ENCODE data around the gene CRB2.

CRB2 gene

DNA sequence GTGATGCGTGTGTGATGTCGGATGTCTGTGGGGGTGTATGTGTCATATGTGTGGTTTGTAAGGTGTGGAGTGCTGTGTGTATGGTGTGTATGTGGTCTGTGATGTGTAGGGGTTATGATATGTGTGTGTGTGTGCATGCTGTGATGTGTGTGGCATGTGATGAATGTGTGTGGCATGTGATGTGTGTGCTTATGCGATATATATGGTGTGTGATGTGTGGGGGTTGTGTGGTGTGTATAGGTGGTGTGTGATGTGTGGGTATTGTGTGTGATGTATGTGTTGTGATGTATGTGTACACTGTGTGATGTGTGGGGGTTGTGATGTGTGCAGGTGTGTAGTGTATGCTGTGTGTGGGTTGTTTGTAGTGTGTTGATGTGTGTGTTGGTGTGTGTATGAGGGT is 9.2 kb upstream of the CRB2 start:
- DNase-seq (ENCODE audit: low read depth in 2 of 2, low spot score in 1 of 2): no peak

DNA sequence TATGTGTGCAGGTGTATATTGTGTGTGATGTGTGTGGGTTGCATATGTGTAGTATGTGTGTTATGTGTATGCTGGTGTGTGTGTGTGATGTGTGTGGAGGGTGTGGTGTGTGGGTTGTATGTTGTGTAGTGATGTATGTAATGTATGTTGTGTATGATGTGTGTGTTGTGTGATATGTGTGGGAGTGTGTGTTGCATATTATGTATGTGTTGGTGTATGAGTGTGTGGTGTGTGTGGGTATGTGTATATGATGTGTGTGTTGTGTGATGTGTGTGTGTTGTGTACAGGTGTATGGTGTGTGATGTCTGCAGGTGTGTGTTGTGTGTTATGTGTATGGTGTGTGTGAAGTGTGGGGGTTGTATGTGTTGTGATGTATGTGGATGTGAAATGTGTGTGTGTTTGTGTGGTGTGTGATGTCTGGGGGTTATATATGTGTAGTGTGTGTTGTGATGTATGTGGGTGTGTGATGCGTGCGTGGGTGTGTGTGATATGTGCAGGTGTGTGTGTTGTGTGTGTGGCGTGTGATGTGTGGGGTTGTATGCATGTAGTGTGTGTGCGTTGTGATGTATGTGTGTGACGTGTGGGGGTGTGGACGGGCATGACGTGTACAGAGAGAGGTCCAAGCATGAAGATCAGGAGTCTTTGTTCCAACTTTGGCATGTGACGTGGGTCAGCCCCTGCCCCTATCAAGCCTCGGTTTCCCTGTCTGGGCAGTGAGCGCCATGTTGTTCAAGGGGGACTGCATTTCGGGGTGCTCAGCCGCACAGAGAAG is 8.5 kb upstream of the CRB2 start:
- no peak for DNase-seq (ENCODE audit: low read depth in 2 of 2, low spot score in 1 of 2)

DNA sequence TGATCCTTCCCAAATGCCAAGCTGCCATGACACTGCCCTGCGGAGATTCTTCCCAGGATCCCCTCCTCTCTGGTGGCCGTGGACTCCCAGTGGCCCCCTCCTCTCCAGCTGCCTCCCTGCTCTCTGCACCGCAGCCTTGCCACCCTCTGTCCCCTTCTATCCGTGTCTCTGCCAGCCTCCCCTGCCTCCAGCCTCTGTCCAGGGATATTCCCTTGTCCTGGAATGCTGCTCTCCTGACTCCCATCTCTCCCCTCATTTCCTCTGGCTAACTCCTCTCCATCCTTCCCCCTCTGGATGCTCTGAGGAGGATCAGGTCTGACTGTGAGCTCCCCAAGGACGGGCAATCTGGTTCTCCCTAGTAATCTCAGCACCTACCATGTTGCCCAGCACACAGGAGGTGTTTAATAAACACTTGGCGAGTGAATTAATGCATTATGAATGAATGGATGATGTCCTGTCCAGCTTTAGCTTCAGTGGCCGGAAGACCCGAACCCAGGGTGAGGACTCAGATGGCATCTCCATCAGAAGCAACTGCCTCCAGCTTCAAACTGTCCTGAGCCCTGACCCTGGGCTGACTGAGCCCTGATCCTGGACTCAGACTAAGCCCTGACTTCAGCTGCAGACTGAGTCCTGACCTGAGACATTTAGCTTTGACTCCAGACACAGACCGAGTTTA is 7.5 kb upstream of the CRB2 start:
- DNase-seq (ENCODE audit: low read depth in 2 of 2, low spot score in 1 of 2): no peak

DNA sequence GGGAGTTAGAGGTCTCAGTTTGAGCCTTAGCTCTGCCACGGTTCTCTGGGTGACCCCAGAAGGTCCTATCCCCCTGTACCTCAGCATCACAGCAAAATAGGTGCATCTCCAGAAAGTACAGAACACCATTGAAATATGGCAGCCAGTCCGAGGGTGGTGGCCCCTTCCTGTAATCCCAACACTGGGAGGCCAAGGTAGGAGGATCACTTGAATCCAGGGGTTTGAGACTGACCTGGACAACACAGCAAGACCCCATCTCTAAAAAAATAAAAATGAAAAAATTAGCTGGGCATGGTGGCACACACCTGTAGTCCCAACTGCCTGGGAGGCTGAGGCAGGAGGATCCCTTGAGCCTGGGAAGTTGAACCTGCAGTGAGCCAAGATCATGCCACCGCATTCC is 7.0 kb upstream of the CRB2 start:
- DNase-seq (ENCODE audit: low read depth in 2 of 2, low spot score in 1 of 2): no peak

DNA sequence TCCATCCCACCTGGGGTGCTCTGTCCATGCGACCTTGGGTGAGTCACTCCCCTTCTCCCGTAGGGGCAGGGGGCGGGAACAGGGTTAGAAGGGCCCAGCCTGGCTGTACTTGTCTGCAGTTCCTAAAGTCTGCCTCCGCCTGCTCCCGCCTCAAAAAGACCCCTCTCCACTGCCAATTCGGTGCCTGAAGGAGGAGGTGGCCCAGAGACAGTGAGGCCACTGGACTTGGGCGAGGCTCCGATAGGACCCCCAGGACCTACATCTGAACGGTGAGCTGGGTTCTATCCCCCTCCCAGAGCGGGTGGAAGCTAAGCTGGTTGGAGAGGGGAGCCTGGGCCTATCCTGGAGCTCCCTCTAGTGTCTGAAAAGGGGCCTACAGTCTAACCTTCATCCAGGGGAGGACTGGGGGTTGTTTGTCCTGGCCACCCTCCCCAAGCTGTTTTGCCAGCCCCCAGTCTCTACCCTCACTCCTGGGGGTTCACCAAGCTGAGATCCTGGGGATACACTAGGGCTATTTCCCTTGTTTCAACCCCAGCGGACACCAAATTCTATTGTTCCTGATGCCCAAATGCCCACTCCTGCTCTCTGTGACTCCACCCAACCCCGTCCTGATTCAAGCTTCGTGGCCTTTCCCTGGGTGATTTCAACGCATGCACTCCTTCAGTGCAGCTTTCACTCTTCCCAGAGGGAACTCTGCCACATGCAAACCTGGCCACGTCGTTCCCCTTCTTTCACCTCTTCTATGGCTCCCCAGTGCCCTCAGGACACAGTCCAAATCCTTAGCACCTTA is 6.1 kb upstream of the CRB2 start:
- DNase-seq (ENCODE audit: low read depth in 2 of 2, low spot score in 1 of 2): peak; percentile 21 to 28

DNA sequence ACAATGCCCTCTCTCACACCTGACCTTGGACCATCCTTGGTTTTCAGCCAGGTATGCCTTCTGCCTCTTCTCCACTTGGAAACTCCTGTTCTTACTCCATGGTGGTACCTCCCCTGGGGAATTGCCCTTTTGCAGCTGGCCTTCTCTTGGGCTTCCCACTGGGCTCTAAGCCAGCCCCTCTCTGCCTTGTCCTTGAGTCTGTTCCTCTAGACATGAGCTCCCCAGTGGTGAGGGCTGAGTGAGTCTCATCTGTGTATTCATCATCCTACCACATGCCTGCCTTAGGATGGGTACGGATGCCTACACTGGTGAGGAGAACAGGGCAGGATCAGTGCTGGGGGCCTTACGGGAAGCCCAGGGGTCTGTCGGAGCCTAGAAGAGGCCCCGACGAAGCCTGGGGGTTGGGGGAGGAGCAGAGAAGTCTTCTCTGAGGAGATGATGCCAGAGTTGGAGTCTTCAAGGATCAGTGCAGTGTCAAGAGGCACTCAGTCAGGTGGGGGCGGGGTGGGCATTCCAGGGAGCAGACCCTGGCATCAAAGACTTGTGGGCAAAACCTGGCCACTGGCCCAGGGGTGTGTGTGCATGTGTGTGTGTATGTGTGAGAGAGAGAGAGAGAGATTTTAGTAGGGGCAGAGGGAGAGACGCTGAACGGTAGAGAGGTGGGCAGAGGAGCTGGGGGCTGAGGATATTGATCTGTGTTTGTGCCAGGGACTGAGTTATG is 5.2 kb upstream of the CRB2 start:
- DNase-seq (ENCODE audit: low read depth in 2 of 2, low spot score in 1 of 2): no peak

DNA sequence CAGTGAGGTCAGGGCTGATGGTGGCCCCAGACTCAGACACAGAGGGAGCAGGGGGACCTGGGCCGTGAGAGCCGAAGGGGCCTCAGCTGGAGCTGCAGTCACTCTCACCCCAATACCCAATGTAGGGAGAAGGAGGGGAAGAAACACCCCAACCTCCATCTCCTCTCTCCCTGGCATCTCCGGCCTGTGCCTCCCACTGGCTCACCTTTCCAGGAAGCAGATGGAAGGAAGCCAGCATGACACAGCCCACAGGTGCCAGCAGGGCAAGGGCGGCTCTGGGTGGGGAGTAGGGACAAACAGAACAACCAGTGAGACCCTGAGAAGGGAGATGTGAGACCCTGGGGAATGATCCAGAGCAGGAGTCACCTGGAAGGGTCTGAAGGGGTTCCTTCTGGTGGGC is 3.0 kb upstream of the CRB2 start:
- DNase-seq (ENCODE audit: low read depth in 2 of 2, low spot score in 1 of 2): no peak

DNA sequence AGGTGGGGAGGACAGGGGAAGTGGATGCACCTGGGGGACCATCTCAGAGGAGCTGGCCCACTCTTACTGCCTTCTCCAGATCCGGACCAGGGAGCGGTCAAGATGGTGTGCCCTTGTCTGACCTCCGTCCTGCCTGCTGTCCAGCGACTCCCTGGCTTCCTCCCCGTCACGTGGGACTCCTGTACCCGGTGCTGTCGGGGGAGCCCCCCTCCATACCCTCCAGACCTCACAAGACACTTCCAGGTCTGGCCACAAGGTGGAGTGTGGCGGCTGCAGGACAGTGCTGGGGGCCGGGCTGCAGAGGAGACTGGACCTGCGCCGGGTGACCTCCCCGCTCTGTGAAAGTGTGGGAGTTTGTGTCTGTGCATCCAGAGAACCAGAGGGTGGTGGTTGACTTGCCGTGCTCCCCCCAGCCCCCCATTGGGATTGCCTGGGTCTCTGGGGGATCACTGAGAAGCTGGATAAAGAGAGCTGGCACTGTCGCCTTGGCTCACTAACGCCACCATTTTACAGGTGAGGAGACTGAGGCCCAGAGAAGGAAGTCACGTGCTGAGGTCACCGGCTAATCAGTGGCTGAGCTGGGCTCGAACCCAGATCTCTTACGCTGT is 1.9 kb upstream of the CRB2 start:
- peak in 1 of 2 donors; percentile 18 for DNase-seq (ENCODE audit: low read depth in 2 of 2, low spot score in 1 of 2)

DNA sequence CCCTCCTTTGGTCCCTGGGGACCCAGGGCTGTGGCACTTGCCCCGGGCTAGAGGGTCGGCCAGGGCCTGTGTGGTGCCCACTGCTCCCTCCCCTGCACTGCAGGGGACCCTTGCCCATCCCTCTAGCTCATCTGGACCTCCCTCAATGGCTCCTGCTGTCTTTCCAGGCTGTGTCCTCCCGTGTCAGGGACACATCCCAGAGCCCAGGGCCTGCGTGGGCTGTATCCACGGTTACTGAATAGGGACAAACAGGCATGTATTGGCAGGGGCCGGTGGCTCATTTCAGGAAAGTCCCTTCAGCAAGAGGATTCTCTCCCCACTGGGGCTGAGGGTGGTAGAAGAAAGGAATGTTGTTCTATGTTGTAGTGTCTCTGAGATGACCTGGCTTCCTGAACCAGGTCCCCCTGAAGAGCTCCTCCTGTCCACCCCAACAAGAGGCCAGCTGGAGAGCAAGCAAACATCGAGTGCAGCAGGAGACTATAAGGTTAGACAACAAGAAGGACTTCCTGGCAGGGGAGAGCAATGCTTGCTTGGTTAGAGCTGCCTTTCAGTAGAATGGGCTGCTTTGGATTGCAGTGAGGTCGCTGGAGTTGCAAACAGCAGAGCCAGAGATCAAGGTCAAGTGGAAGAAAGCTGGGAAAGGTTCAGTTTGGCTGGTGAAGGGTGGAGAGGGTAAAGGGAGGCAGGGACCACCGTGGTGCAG is 1.0 kb upstream of the CRB2 start:
- DNase-seq (ENCODE audit: low read depth in 2 of 2, low spot score in 1 of 2): no peak

DNA sequence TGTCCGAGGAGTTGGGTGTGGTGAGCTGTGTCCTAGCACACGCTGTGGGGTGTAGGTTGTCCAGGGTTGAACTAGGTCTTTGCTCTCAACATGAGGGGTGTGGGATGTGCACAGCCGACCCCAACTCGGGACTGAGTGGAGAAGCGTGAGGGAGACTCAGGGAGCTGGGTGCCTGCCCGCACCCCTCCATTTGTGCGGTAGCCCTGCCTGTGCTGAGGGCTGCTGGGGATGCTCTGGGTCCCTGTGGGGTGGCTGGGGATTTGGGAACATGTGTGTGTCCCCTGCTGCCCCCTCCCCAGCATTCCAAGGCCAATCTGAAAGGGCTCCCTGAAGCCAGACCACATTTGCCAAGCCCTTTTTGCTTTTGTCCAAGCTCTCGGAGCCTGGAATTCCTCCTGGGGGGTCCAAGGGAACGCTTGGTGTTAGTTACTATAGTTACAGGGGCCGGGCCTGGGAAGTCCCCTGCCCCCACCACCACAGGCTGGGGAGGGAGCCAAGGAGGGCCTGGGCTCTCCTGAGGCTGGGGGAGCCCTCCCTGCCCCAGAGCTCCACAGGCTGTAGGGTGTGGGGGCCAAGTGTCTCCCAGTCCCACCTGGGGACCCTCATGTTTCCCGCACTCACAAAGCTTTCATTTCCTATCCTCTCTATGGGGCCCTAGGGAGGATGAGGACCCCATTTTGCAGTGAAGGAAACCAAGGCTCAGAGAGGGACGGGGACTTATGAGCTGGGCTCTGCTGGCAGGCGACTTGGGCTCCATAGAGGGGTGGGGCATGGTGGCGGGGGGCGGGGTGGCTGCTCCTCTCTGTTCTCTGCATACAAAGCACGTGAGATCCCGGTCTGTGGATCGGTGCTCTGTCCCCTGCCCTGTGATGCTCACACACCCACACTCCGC is 1.1 kb downstream of the CRB2 start:
- no peak for DNase-seq (ENCODE audit: low read depth in 2 of 2, low spot score in 1 of 2)

DNA sequence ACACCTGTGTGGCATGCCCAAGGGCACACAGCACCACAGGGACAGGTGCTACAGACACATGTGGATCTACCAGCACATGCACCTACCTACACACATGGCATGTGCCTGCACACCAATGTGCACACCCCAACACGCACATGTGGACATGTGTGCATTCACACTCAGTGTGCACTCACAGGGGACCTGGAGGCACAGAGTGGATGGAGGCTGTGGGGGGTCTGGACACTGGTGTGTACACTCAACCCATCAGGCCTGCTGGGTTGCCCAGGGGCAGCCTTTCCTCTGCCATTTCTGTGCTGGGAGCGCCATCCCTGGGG is 1.7 kb downstream of the CRB2 start:
- DNase-seq (ENCODE audit: low read depth in 2 of 2, low spot score in 1 of 2): no peak

DNA sequence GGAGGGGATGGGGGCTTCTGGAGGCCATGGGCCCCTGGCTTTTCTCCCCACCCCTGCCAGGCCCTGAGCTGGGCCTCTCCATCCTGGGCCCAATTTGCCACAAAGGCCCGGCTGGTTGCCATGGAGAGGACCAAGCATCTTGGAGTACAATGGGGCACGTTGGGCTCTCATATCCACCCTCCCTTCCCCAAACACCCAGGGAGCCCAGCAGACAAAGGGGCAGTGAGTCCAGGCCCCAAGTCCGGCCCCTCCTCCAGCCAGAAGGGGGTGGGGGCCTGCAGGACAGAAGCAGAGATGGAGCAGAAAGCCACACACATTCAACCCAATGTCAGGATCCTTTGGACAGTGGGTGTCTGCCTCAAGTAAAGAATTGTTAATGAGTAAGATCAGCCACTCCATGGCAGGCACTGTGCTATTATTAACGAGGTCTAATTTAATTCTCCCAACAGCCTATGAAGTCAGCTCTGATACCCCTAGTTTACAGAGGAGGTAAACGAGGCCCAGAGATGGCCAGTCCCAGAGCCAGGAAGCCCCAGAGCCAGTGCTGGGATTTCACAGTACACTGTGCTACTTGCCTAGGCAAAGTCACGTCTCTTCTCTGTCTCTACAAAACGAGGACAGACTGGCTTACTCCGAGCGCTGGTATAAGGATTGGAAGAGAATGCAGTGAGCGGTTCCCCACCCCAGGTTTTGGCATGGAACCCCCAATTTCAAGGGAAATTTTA is 2.3 kb downstream of the CRB2 start:
- DNase-seq (ENCODE audit: low read depth in 2 of 2, low spot score in 1 of 2): no peak

DNA sequence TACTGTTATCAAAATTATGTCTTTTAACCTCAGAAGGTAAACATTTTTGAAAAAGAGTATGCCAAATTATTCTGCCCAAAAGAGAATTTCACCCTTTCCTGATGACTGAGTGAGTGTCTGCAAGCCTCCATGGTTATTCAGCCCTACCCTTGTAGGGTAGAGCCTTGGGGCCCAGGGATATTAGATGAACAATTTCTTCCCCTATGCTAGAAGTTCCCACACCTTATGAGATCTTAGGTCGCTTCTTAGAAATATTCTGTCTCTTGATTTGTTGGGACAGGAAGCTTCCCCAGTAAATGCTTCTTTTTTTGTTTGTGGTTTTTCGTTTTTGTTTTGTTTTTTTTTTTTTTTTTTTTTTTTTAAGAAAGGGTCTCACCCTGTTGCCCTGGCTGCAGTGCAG is 3.1 kb downstream of the CRB2 start:
- DNase-seq (ENCODE audit: low read depth in 2 of 2, low spot score in 1 of 2): no peak

DNA sequence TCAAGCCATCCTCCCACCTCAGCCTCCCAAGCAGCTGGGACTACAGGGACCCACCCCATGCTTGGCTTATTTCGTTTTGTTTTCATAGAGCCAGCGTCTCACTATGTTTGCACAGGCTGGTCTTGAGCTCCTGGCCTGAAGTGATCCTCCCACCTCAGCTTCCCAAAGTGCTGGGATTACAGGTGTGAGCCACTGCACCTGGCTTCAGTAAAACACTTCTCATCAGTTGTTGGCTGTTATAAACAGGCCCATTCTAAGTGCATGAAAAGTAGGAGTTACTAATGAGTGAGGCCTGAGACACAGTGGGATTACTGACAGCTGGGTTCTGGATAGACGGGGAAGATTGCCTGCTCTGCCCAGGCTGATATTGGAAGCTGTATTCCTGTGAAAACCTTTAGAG is 3.5 kb downstream of the CRB2 start:
- DNase-seq (ENCODE audit: low read depth in 2 of 2, low spot score in 1 of 2): no peak

DNA sequence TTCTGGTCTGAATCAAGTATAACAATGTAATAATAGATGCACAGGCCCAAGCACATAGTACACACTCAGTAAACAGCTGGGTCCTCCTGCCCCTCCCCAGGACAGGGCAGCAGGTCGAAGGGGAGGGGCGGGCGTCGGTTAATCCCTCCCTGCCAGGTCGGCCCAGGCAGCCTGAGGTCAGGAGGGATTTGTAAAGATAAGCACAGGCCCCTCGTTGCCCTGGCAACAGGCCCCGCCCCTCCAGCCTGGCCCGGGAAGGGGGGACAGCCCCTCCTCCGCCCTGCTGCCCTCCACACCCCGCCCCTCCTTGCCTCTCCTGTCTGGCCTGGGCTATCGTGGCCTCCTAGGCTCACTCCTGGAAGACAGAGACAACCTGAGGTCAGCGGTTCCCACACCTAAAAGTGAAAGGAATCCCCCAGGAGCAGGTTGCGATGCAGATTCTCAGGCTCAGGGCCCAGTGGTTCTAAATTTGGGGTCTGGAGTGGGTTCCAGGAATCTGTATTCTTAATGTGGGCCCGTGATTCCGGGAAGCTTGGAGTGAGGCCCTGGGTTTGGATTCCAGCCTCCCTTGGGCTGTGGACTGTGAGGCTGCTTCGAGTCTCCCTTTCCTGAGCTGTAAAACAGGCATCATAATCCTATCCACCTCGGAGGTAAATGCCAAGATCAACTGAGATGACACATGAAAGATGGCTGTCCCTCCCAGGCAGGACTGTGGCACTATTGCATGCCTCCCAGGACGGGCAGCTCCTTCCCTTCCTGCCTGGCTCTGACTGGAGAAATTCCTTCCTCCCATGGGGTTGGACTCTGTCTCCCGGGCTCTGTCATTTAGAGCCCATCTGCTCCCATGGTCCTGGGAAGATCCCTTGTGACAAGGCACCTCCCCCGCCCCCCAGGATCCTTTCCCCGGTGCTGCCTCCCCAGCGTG is 4.4 kb downstream of the CRB2 start:
- no peak for DNase-seq (ENCODE audit: low read depth in 2 of 2, low spot score in 1 of 2)

DNA sequence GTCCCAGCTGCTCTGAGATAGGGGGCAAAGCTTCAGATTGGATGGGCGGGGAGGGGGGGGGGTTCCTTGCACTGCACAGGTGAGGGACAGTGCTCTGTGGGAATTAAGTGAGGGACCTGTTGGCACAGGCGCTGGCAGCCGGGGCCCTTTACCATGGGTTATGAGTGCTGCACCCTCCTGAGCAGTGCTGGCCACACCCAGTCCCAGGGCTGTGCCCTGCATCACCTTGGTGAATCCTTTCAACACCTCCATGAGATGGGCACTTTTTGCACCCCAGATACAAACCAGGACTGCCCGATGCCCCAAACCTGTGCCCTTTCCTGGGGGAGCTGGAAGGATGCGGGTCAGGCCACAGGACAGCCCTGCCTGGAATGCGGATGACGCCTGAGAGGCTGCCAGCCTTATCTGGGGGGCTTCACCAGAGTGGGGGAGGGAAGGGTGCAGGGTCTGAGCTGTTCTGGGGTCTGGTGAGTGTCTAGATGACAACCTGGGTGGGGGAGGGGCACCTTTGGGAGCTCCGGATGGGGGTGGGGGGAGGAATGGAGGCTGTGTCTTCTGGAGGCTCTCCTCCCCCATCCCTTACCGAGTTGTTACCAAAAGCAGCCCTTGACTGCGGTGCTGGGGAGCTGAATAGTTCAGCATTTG is 5.2 kb downstream of the CRB2 start:
- no peak for DNase-seq (ENCODE audit: low read depth in 2 of 2, low spot score in 1 of 2)

DNA sequence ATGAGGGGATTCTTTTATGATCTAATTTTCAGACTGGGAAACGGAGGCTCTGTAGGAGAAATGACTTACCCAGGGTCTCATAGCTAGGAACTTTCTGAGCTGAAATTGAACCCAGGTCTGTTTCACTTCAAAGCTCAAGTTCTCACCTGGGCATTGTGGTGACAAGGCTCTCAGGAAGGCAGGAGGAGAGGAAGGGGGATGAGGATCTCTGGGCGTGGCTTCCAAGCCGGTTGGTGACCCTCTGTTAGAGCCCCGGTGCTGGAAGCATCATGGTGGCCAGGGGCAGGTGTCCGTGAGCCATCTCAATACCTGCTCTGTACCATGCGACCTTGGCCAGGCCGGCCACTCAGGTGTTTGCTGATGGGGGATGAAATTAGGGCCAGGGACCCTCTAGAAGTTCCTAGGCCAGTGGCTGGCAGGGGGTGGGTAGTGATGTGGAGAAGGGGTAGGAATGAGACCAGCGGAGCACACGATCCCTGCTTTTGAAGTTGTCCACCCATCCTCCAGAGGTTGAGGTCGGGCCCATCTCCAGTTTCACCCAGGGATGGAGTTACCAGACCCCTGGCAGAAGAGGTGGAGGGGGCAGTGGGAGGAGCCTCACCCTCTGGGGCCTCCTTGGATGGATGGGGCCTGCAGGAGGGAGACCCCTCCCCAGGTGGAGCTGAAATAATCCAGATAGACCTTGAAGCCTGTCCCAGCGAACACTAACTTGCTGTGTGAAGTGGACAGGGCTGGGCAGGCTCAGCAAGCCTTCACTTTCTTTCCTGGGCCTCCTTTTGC is 5.9 kb downstream of the CRB2 start:
- DNase-seq (ENCODE audit: low read depth in 2 of 2, low spot score in 1 of 2): no peak

Data from stimulated activated CD8-positive, alpha-beta memory T cell treated with anti-CD3 and anti-CD28 coated beads, Interleukin-4, amount 100 ng/mL, for 1 hour (primary cell).